ENCODE results near the gene CBLN3. TPM values are rescaled to one million over a fixed set of nuclear protein-coding genes. Genes with fewer than 3 reads are reported as not detected.

CBLN3 gene
- total and polyA plus RNA-seq, 9 of the 15 experiments (the other 6 are each of a cell fraction or from before 2014, with no cell fraction given): 0.05 to 0.59 (median 0.26) TPM; not detected in 1

- no peaks in the 10 kb centered on the region for H3K9me3 ChIP-seq (replicated peaks; ENCODE audit: control insufficient read depth, insufficient read depth, low read depth, low read length)
- no peak overlapping the region for H3K4me3 ChIP-seq
- H3K4me1 ChIP-seq (replicated peaks in 1 of 2; ENCODE audit: control insufficient read depth in 2 of 2, insufficient read depth in 2 of 2, low read length in 2 of 2): peaks cover 0 to 8% of the 10 kb centered on the region in 2 experiments; a peak in 3 of 5 replicates
- no peak overlapping the region for H2AFZ ChIP-seq (ENCODE audit: low read depth, low read length)
- POLR2A ChIA-PET: no interaction called here
- 17% methylated on average over 8 of the region's 9 CpGs for WGBS (ENCODE audit: insufficient coverage, low coverage, missing lambda C conversion rate)
- intact Hi-C loops (cut with micrococcal nuclease): no loop called here
- in situ Hi-C loops (cut with MboI): no loop called here
- no peaks in the 10 kb centered on the region for H3K36me3 ChIP-seq (ENCODE audit: control insufficient read depth, insufficient read depth, low read length)
- H3K27me3 ChIP-seq (ENCODE audit: control insufficient read depth in 2 of 2, insufficient read depth in 2 of 2, low read length in 2 of 2): no peaks in the 10 kb centered on the region
- H3K9me1 ChIP-seq (ENCODE audit: control insufficient read depth, insufficient read depth, low read length): no peaks in the 10 kb centered on the region
- no peaks in the 10 kb centered on the region for H4K20me1 ChIP-seq (replicated peaks; ENCODE audit: control insufficient read depth, insufficient read depth, low read length)
- 0 out of 3 replicates have a peak, but pooled peaks have one; percentile 9 for ATAC-seq
- no peak for DNase-seq (ENCODE audit: extremely low read depth in 1 of 4, low spot score in 3 of 4)
- no TSS peak for BruUV-seq (replicated peaks)
- CTCF ChIA-PET (ENCODE audit: low intra/inter-chr PET ratio): no interaction called here
- 0 out of 4 replicates have a peak overlapping the region, but pooled peaks of 1 of the 2 experiments have one; percentile 48 for H3K9ac ChIP-seq (ENCODE audit: insufficient read depth in 1 of 2, low read depth in 2 of 2, low read length in 2 of 2)
- no peak for FAIRE-seq
- H3K27ac ChIP-seq (ENCODE audit: extremely low read depth, low read depth, low read length): no peak overlapping the region
- TF ChIP-seq ARID2 (IDR thresholded peaks at IDR 0.05) (no peak), DPF2 (IDR thresholded peaks at IDR 0.05) (no peak), ZNF282 (CRISPR knock-in tag; IDR thresholded peaks at IDR 0.05) (no peak), ELK1 (CRISPR knock-in tag; IDR thresholded peaks at IDR 0.05) (no peak)
- H3K79me2 ChIP-seq (ENCODE audit: control insufficient read depth, insufficient read depth, low read length): no peaks in the 10 kb centered on the region
- no peak overlapping the region for H3K4me2 ChIP-seq (ENCODE audit: insufficient read depth, low read length)
Measured at GRCh38 chr14:24401810-24402702, 27.4 kb downstream of the CBLN3 start.
